Duodenal mucosa (tissue), 2 donors: ENCODE data around the gene CENATAC.
"Not testable (repeated sequence)": the region's sequence is repeated elsewhere in the genome, so short reads cannot be mapped to it uniquely, and the experiment has no call there.

ENCODE experiments used
- H3K27ac ChIP-seq: one replicate; pipeline ENCODE4 v1.7.0; 2013; ENCODE audit warnings: low read depth, low read length
- H3K27me3 ChIP-seq, 2 donors: one replicate each; pipeline ENCODE4 v1.7.0; 2013; ENCODE audit warnings: low read length in 2 of 2, control low read depth in 1 of 2; ENCODE audit not compliant: insufficient read depth in 2 of 2, control insufficient read depth in 1 of 2
- H3K36me3 ChIP-seq, 2 donors: one replicate each; pipeline ENCODE4 v1.7.0; 2013; ENCODE audit warnings: low read length in 2 of 2, control low read depth in 1 of 2; ENCODE audit not compliant: insufficient read depth in 2 of 2, control insufficient read depth in 1 of 2
- H3K4me1 ChIP-seq, 2 donors: one replicate each; pipeline ENCODE4 v1.7.0; 2013; ENCODE audit warnings: low read length in 2 of 2, control low read depth in 1 of 2; ENCODE audit not compliant: insufficient read depth in 2 of 2, control insufficient read depth in 1 of 2
- H3K4me3 ChIP-seq, 2 donors: one replicate each; pipeline ENCODE4 v1.7.0; 2013; ENCODE audit warnings: low read length in 2 of 2, low read depth in 1 of 2
- H3K9ac ChIP-seq, 2 donors: one replicate each; pipeline ENCODE4 v1.7.0; 2013; ENCODE audit warnings: low read length in 2 of 2, low read depth in 1 of 2
- H3K9me3 ChIP-seq, 2 donors: one replicate each; pipeline ENCODE4 v1.7.0; 2013; ENCODE audit warnings: low read length in 2 of 2, control low read depth in 1 of 2; ENCODE audit not compliant: control insufficient read depth in 1 of 2

Gene CENATAC

GRCh38 chr11:118961591-118961990, 36.3 kb upstream of the CENATAC start:
- H3K4me3 ChIP-seq, result peak overlapping the region in 1 of 2 donors; percentile 15
- no peaks in the 10 kb centered on the region for H3K36me3 ChIP-seq
- peak overlapping the region; percentile 43 to 66 for H3K9ac ChIP-seq
- H3K27me3 ChIP-seq, result no peaks in the 10 kb centered on the region
- H3K4me1 ChIP-seq, result peaks cover 0 to 4% of the 10 kb centered on the region in 2 donors
- H3K9me3 ChIP-seq, result no peaks in the 10 kb centered on the region
- no peak overlapping the region for H3K27ac ChIP-seq

GRCh38 chr11:118969508-118969907, 28.4 kb upstream of the CENATAC start:
- not testable (repeated sequence) for H3K27ac ChIP-seq, H3K27me3 ChIP-seq, H3K36me3 ChIP-seq

GRCh38 chr11:118971646-118972045, 26.3 kb upstream of the CENATAC start, which contains the start of gene FOXR1:
TSS of gene FOXR1 (plus strand) at chr11:118971761. CDS start at chr11:118971932, 171 bp downstream.
- no peaks in the 10 kb centered on the region for H3K4me1 ChIP-seq
- H3K27me3 ChIP-seq, result peaks cover 0 to 3% of the 10 kb centered on the region in 2 donors
- H3K9me3 ChIP-seq, result no peaks in the 10 kb centered on the region
- H3K9ac ChIP-seq, result no peak within 1 kb of the TSS
- H3K27ac ChIP-seq, result no peak within 1 kb of the TSS
- H3K4me3 ChIP-seq, result no peak within 1 kb of the TSS
- no peaks in the 10 kb centered on the region for H3K36me3 ChIP-seq

More at GRCh38 chr11:118969508-118969907, 28.4 kb upstream of the CENATAC start:
- not testable (repeated sequence) for H3K9ac ChIP-seq, H3K4me3 ChIP-seq, H3K4me1 ChIP-seq, H3K9me3 ChIP-seq

- Histone ChIP-seq H3K27me3 (peaks cover 0 to 3% of the 10 kb centered on the region in 2 donors), H3K4me1 (no peaks in the 10 kb centered on the region), H3K4me3 (no peak overlapping the region), H3K9me3 (no peaks in the 10 kb centered on the region), H3K36me3 (no peaks in the 10 kb centered on the region), H3K9ac (no peak overlapping the region), H3K27ac (no peak overlapping the region)
These were observed 24.0 kb upstream of the CENATAC start for GRCh38 chr11:118973985-118974384.

GRCh38 chr11:118975771-118976709, 21.9 kb upstream of the CENATAC start:
- Histone ChIP-seq H3K4me3 (no peak overlapping the region), H3K9ac (no peak overlapping the region), H3K36me3 (no peaks in the 10 kb centered on the region), H3K27me3 (peaks cover 0 to 3% of the 10 kb centered on the region in 2 donors), H3K4me1 (peaks cover 0 to 4% of the 10 kb centered on the region in 2 donors), H3K27ac (no peak overlapping the region), H3K9me3 (no peaks in the 10 kb centered on the region)

GRCh38 chr11:118979434-118979833, 18.5 kb upstream of the CENATAC start:
- H3K27ac ChIP-seq, result no peak overlapping the region
- H3K36me3 ChIP-seq, result no peaks in the 10 kb centered on the region
- H3K4me1 ChIP-seq, result peaks cover 0 to 4% of the 10 kb centered on the region in 2 donors
- no peaks in the 10 kb centered on the region for H3K9me3 ChIP-seq
- H3K27me3 ChIP-seq, result peaks cover 0 to 3% of the 10 kb centered on the region in 2 donors
- no peak overlapping the region for H3K4me3 ChIP-seq
- H3K9ac ChIP-seq, result no peak overlapping the region

GRCh38 chr11:118980191-118980881, 17.6 kb upstream of the CENATAC start:
- H3K9ac ChIP-seq, result no peak overlapping the region
- peak overlapping the region in 1 of 2 donors; percentile 13 for H3K4me3 ChIP-seq
- no peaks in the 10 kb centered on the region for H3K36me3 ChIP-seq
- no peaks in the 10 kb centered on the region for H3K9me3 ChIP-seq
- H3K27me3 ChIP-seq, result peaks cover 0 to 2% of the 10 kb centered on the region in 2 donors
- H3K4me1 ChIP-seq, result peaks cover 0 to 4% of the 10 kb centered on the region in 2 donors
- no peak overlapping the region for H3K27ac ChIP-seq

- H3K36me3 ChIP-seq, H3K27me3 ChIP-seq, H3K4me1 ChIP-seq, H3K9me3 ChIP-seq, H3K9ac ChIP-seq, H3K27ac ChIP-seq, H3K4me3 ChIP-seq: not testable (repeated sequence)
These were observed 13.6 kb upstream of the CENATAC start for GRCh38 chr11:118984337-118984736.

GRCh38 chr11:118984825-118985224, 13.1 kb upstream of the CENATAC start:
- no peak overlapping the region for H3K9ac ChIP-seq
- H3K36me3 ChIP-seq, result no peaks in the 10 kb centered on the region
- no peak overlapping the region for H3K27ac ChIP-seq
- H3K9me3 ChIP-seq, result no peaks in the 10 kb centered on the region
- peaks cover 0 to 4% of the 10 kb centered on the region in 2 donors for H3K4me1 ChIP-seq
- H3K4me3 ChIP-seq, result no peak overlapping the region
- H3K27me3 ChIP-seq, result no peaks in the 10 kb centered on the region

GRCh38 chr11:118988280-118988679, 9.7 kb upstream of the CENATAC start:
- H3K27me3 ChIP-seq, result no peaks in the 10 kb centered on the region
- H3K9me3 ChIP-seq, result no peaks in the 10 kb centered on the region

More at GRCh38 chr11:118988280-118988679, 9.7 kb upstream of the CENATAC start:
- Histone ChIP-seq H3K4me3 (no peak overlapping the region), H3K4me1 (no peaks in the 10 kb centered on the region), H3K36me3 (no peaks in the 10 kb centered on the region), H3K27ac (no peak overlapping the region), H3K9ac (no peak overlapping the region)
